ENCODE results near the gene HSFX2. TPM values are rescaled to one million over a fixed set of nuclear protein-coding genes. Genes with fewer than 3 reads are reported as not detected.

The HSFX2 gene
- total and polyA plus RNA-seq, 8 donors: 0.17 to 1.2 (median 0.49) TPM

DNA sequence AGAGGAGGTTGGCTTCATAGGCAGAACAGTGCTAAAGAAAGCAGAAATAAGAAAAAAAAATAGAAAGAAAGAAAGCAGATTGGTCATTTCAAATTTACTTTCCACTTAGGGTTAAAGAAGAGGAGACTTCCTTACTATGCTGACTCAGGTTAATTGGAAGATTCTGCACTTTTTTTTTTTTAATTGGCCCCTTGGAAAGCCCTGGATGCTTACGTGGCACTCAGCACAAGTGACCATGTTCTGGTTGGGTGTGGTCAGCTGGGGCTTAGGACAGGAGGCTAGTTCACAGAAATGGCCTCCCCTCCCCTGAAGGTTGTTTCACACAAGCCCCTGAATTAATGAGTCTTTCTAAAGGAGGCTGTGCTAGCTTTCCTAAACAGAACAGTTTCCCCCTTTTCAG is 22.4 kb downstream of the HSFX2 start:
- no peaks in the 10 kb centered on the region for H3K36me3 ChIP-seq
- no peak for ATAC-seq
- intact Hi-C loops (cut with DNase I): no loop called here
- no peaks in the 10 kb centered on the region for H3K27me3 ChIP-seq
- H3K4me1 ChIP-seq: no peaks in the 10 kb centered on the region
- H3K9me3 ChIP-seq: no peaks in the 10 kb centered on the region
- no peak overlapping the region for H3K4me3 ChIP-seq
- no peak overlapping the region for H3K27ac ChIP-seq
- TF ChIP-seq, protein P1, sequence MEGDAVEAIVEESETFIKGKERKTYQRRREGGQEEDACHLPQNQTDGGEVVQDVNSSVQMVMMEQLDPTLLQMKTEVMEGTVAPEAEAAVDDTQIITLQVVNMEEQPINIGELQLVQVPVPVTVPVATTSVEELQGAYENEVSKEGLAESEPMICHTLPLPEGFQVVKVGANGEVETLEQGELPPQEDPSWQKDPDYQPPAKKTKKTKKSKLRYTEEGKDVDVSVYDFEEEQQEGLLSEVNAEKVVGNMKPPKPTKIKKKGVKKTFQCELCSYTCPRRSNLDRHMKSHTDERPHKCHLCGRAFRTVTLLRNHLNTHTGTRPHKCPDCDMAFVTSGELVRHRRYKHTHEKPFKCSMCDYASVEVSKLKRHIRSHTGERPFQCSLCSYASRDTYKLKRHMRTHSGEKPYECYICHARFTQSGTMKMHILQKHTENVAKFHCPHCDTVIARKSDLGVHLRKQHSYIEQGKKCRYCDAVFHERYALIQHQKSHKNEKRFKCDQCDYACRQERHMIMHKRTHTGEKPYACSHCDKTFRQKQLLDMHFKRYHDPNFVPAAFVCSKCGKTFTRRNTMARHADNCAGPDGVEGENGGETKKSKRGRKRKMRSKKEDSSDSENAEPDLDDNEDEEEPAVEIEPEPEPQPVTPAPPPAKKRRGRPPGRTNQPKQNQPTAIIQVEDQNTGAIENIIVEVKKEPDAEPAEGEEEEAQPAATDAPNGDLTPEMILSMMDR (IDR thresholded peaks at IDR 0.05): no peak
- DNase-seq: no peak

DNA sequence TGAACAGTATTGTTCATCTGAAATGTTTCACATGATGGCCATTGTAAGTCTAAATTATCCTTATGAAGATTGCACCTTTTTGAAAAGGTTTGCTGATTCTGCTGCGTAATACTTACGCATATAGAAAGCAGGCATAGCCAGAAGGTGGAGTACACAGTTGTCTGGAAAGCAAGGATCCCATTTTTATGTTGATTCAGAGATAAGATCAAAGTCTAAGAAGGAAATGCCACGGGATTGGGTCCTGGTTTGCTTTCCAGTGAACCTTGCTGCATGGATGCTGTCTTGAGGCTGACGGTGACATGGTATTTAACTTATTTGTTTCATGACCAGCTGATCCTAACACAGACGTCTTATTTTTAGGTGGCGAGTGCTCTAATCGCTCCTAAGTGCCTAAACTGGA is 23.3 kb downstream of the HSFX2 start:
- TF ChIP-seq, protein P1 (IDR thresholded peaks at IDR 0.05): no peak
- intact Hi-C loops (cut with DNase I): no loop called here
- ATAC-seq: no peak

DNA sequence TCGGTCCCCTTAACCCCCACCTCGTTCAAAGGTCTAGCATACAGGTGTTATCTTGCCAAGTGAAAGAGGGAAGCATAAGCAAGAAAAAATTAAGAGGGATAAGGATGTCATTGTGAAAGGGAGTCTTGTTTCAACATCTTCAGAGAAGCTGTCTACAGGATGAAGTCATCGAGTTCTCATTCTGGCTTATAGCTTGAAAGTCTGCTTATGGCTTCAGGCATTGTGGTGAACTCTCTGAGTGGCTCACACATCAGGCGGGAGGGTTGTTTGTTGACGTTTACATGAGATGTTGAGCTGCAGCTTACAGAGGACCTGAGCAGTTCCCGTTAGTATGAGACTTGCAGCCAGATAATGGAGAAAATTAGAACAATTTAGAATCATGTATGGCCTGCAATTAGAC is 24.4 kb downstream of the HSFX2 start:
- intact Hi-C loops (cut with DNase I): no loop called here
- ATAC-seq: no peak

More for the DNA sequence above, 23.3 kb downstream of the HSFX2 start:
- H3K27ac ChIP-seq: no peak overlapping the region
- no peak for DNase-seq
- H3K27me3 ChIP-seq: no peaks in the 10 kb centered on the region
- no peaks in the 10 kb centered on the region for H3K9me3 ChIP-seq
- H3K4me1 ChIP-seq: no peaks in the 10 kb centered on the region
- H3K4me3 ChIP-seq: no peak overlapping the region
- H3K36me3 ChIP-seq: no peaks in the 10 kb centered on the region

DNA sequence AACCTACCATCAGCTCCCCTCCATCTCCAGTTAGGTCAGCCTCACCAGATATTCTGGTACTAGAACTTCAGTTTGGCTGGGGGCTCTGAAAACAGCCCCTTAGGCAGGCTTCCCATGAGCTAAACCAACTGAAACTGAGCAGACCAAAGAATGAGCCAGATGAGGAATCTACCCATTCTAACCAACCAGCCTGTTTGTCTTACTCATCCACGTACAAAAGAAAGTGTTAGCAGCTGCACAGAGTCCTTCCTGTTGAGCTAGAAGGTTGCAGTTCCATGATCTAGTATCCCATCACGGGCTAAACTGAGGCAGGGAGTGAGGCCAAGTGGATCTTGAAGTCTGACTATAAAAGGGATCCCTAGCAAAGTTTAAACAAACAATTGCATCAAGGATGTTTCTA is 25.3 kb downstream of the HSFX2 start:
- intact Hi-C loops (cut with DNase I): no loop called here
- DNase-seq: no peak
- Histone ChIP-seq H3K4me3 (no peak overlapping the region), H3K27me3 (no peaks in the 10 kb centered on the region), H3K27ac (no peak overlapping the region), H3K4me1 (no peaks in the 10 kb centered on the region), H3K36me3 (no peaks in the 10 kb centered on the region), H3K9me3 (no peaks in the 10 kb centered on the region)
- TF ChIP-seq, protein P1 (IDR thresholded peaks at IDR 0.05): no peak
- ATAC-seq: no peak

More for the DNA sequence above, 24.4 kb downstream of the HSFX2 start:
- Histone ChIP-seq H3K27ac (no peak overlapping the region), H3K36me3 (no peaks in the 10 kb centered on the region), H3K4me3 (no peak overlapping the region), H3K27me3 (no peaks in the 10 kb centered on the region), H3K4me1 (no peaks in the 10 kb centered on the region), H3K9me3 (no peaks in the 10 kb centered on the region)
- TF ChIP-seq, protein P1 (IDR thresholded peaks at IDR 0.05): no peak
- no peak for DNase-seq

DNA sequence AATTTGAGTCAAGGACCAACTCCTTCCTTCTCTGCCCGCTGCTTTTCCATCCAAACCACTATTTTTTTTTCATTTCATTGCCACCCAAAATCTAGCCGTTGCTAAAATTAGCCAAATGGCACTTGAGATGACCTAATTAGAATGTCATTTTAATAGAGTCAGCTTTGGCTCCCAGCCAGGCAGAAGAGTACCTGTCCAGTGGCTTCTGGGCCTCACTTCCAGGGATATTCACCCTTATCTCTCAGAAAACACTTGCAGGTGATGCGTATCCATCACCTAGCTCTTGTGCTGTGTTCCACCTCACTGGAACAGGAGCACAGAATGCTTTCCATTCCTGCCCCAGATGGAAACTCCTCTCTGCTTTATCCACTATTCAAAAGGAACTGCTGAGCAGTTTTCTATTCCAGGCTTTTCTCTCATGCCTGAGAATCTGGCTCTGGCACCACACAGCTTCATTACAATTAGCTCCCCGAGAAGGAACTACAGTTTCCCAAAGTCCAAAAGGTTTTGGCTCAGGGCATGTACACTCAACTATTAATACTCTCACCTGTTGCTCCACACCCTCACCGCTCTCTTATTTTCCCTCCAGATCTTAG is 26.3 kb downstream of the HSFX2 start:
- DNase-seq (no peak), ATAC-seq (no peak)
- Histone ChIP-seq H3K27me3 (no peaks in the 10 kb centered on the region), H3K9me3 (no peaks in the 10 kb centered on the region), H3K27ac (no peak overlapping the region), H3K36me3 (no peaks in the 10 kb centered on the region), H3K4me3 (no peak overlapping the region), H3K4me1 (no peaks in the 10 kb centered on the region)
- TF ChIP-seq, protein P1 (IDR thresholded peaks at IDR 0.05): no peak
- intact Hi-C loops (cut with DNase I): no loop called here

Data from left lung (tissue), 10 donors.